Putamen (tissue), 1 donor: ENCODE data around the gene DHX35.

Experiments used
- DNase-seq: peaks from one replicate; pipeline ENCODE4 v3.0.0-alpha.2; 2016; ENCODE audit warnings: low spot score

Gene DHX35, protein sequence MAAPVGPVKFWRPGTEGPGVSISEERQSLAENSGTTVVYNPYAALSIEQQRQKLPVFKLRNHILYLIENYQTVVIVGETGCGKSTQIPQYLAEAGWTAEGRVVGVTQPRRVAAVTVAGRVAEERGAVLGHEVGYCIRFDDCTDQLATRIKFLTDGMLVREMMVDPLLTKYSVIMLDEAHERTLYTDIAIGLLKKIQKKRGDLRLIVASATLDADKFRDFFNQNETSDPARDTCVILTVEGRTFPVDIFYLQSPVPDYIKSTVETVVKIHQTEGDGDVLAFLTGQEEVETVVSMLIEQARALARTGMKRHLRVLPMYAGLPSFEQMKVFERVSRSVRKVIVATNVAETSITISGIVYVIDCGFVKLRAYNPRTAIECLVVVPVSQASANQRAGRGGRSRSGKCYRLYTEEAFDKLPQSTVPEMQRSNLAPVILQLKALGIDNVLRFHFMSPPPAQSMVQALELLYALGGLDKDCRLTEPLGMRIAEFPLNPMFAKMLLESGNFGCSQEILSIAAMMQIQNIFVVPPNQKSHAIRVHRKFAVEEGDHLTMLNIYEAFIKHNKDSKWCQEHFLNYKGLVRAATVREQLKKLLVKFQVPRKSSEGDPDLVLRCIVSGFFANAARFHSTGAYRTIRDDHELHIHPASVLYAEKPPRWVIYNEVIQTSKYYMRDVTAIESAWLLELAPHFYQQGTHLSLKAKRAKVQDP

DNA sequence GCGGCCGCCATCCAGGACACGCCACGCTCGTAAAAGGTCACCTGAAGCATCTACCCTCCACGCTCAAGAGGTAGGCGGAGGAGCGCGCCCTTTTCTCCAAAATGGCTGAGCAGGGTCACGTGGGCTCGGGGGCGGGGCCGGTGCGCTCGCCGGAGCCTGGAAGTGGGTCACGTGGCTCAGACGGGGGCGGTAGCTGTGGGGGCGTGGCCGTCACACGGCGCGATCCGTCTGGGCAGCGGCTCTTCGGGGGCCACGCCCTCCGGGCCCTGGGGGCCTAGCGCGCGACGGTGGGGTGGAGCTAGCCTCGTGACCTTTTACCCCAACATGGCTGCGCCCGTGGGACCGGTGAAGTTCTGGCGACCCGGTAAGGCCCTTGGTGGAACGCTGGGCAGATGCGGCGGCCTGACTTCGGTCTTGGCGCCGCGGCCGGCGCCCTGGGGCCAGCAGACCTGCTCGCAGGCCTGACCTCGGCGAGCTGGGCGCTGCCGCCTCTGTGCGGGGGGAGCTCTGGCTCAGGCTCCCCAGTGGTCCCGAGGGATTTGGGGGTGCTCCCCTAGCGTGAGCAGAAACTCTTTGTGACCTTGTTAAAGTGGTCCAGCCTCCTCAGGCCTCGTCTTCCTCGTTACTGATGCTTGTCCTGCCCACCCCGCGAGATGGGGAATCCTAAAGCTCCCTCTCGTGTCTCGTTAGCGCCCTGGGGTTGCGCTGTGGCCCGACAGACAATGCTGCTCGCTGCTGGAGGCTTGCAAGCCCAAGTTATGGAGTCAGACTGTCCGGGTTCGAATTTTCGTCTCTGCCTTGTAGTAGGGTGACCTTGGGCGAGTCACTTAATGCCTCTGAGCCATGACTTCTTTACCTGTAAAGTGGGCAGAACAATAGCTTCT is at the start of gene DHX35:
TSS of gene DHX35 (plus strand) at position 301 of the 884 bp plus-strand sequence. CDS start at position 325, 24 bp downstream.
- DNase-seq: peak; percentile 98

DNA sequence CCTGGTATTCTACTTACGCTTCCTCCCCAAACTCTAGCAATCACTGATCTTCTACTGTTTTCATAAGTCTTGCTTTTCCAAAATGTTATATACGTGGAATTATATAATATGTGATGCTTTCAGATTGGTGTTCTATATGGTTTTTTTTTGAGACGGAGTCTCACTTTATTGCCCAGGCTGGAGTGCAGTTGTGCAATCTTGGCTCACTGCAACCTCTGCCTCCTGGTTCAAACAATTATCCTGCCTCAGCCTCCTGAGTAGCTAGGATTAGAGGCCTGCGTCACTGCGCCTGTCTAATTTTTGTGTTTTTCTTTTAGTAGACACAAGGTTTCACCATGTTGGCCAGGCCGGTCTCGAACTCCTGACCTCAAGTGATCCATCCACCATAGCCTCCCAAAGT is 46.8 kb upstream of the DHX35 start:
- no peak for DNase-seq

DNA sequence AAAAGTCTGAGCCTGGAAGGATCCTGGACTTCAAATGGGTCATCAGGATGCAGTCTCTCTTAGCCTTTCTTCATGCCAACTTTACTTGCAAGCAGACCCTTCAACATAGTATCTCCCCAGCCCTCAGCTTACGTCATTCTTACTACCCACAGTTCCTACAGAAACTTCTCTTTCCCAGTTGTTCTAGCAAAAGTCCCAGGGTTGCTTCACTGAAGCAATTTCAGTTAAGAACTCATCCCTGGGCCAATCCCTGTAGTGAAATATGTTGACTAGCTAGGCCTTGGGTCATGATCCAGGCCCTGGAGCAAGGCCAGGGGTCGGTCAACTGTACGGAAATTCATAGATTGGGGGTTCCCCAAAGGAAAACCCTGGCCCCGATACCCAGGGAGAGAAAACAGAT is 44.5 kb upstream of the DHX35 start:
- DNase-seq: no peak

DNA sequence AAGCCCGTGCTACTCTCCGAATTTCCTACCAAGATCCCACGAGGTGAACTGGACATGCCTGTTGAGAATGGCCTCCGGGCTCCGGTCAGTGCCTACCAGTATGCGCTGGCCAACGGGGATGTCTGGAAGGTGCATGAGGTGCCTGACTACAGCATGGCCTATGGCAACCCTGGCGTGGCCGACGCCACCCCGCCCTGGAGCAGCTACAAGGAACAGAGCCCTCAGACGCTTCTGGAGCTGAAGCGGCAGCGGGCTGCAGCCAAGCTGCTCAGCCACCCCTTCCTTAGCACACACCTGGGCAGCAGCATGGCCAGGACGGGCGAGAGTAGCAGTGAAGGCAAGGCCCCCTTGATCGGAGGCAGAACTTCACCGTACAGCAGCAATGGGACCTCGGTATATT is 44.0 kb upstream of the DHX35 start:
- no peak for DNase-seq

DNA sequence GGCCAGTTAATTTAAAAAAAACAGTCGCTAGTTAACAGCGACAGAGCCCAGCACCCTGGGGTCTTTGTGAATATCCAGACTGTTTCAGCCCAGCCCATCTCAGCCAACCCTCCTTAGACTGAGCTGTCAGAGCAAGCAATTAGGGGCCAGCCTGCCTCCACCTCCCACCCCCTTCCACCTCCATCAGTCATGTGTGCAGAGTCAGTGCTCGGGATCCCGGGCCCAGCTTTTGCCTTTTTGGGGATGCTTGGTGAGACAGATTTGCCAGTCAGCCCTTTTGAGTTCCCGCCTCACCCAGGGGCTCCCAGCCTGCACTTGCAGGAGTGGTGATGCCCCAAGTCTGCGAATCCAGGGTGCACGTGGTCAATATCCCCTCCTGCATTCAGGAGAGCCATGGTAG is 42.5 kb upstream of the DHX35 start:
- DNase-seq: peak; percentile 35

DNA sequence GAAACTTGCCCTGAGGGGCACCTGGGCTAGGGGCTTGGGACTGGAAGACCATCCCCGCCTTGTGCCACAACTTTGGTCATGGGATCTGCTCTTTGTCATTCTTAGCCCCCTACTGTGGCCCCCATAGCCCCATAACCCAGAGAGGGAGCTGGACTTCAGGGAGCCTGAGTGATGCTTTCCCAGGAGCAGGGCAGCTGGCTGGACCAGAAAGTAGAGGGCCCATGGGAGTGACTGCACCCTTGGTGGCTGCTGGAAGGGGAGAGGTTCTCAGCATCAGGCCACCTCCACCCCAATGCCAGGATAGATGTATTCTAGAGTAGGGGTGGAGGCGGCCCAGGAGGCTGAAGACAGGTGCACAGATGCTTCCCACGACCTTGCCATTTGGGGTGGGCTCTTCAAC is 41.7 kb upstream of the DHX35 start:
- no peak for DNase-seq

DNA sequence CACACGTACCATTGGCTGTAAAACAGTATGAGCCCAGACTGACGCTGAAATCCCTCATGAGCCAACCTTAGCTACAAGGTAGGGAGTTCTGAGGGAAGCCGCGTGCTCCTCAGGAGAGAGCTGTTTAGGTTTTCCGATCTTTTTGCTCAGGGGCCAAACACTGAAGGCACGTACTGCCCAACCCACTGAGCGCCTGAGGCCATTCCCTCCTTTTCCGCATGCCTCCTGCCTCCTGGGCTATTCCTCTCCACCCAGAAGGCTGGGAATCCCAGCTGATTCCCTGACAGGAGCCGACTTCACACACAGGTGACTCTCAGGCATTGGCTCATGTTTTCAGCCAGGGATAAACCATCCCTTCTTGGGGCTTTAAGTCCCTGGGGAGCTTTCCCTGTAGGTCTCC is 41.3 kb upstream of the DHX35 start:
- DNase-seq: no peak

DNA sequence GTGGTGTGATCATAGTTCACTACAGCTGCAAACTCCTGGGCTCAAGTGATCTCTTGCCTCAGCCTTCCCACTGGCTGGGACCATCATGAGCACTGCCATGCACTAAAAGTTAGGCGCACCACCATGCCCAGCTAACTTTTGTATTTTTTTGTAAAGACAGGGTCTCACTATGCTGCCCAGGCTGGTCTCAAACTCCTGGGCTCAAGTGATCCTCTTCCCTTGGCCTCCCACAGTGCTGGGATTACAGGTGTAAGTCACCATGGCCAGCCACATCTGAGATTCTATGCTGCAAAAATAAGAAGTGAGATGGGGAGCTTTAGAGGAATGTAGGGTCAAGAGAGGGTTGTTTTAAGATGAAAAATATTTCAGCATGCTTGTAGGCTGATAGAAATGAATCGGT is 37.4 kb upstream of the DHX35 start:
- no peak for DNase-seq

DNA sequence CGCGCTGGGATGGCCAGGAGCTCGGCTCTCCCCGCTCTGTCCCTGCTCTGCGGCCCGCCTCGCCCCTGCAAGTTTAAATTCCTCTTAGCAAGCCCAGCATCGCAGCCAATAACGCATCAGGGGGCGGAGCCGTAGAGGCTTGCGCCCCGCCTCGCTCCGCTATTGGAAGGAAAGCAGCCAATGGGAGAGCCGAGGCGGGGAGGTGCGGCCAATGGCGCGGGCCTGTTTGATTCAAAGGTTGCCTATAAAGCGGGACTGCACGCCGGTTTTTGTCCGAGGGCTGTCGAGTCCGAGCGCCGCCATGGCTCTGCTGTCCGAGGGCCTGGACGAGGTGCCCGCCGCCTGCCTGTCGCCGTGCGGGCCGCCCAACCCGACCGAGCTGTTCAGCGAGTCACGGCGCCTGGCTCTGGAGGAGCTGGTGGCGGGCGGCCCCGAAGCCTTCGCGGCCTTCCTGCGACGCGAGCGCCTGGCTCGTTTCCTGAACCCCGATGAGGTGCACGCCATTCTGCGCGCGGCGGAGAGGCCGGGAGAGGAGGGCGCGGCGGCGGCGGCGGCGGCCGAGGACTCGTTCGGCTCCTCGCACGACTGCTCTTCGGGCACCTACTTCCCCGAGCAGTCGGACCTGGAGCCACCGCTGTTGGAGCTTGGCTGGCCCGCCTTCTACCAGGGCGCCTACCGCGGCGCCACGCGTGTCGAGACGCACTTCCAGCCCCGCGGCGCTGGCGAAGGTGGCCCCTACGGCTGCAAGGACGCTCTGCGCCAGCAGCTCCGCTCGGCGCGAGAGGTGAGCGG is 35.8 kb upstream of the DHX35 start, which contains the start of gene FAM83D:
TSS of gene FAM83D (plus strand) at position 276 of the 792 bp plus-strand sequence. CDS start at position 302, 26 bp downstream.
- DNase-seq: peak; percentile 96

DNA sequence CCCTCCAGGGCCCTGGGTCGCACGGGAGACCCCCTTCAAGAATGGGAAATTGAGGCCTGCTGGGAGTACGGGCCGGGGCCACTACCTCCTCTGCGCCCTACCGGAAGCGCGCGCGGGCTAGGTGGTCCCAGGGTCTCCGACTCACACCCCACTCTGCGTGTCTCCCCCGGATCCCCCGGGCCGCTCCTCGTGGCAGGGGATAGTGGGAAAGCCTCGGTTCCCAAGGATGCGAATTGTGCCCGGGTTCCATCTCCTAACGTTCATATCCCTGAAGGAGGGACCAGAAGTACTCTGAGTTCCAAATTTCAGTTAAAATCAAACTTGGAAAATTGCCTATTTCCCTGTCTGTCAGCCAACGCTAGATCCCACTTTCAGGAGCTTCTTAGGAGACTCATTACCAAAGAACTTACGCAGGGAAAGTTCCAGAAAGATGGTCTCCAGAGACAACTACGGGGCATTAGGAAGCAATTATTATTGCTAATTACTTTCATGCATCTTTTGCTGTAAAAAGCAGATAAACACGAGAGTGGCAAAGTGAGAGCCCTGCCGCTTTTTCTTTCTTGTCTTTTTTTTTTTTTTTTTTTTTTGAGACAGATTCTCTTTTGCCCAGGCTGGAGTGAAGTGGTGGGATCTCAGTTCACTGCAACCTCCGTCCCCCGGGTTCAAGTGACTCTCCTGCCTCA is 35.1 kb upstream of the DHX35 start:
- DNase-seq: no peak

DNA sequence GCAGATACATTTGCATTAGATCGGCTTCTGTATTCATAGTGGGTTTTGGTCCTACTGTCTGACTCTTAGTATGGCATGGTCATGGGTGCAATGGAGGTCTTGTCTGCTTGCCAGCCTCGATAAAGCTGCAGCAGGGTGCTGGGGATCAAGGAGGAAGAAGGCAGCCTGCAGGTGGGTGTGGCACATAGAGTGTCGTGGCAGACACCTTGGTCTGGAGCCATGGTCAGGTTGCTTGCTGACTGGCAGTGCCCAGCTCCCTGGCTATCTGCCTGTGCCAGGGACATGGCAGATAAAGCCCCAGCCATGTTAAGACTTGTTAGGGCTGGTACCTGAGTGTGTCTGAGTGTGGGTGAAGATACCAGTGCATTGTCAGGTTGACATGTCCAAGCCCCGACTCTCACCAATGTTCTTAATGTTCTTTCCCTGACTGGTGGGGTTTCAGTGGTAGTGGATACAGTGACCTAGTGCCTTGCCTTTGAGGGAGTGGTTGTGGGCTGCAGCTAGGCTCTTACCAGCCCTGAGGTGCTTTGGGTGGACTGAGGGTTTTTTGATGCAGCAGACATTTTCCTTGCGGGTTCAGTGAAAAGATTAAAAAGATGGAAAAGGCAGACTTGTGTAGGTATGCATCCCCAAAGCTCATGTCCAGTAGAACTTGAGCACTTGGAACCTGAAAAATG is 34.1 kb upstream of the DHX35 start:
- DNase-seq: no peak

DNA sequence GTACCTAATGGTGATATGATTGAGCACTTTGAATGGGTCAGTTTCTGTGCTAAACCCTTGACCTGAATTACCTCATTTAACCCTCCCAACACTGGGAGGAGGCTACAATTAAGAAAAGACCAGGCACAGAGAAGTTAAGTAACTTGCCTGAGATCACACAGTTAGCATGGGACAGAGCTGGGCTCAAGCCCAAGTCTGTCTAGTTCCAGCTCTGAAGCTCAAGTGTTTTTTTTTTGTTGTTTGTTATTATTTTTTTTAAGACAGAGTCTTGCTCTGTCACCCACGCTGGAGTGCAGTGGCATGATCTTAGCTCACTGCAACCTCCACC is 31.9 kb upstream of the DHX35 start:
- no peak for DNase-seq

DNA sequence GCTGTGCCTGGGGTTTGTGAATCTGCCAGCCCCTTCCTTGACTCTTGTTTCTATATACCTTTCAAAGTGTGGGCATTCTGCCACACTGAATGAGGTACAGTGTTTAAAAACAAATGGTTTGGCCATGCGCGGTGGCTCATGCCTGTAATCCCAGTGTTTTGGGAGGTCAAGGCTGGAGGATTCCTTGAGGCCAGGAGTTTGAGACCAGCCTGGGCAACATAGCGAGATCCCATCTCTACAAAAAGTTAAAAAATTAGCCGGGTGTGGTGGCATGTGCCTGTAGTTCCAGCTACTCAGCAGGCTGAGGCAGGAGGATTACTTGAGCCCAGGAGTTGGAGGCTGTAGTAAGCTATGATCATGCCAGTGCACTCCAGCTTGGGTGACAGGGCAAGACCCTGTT is 30.2 kb upstream of the DHX35 start:
- no peak for DNase-seq

DNA sequence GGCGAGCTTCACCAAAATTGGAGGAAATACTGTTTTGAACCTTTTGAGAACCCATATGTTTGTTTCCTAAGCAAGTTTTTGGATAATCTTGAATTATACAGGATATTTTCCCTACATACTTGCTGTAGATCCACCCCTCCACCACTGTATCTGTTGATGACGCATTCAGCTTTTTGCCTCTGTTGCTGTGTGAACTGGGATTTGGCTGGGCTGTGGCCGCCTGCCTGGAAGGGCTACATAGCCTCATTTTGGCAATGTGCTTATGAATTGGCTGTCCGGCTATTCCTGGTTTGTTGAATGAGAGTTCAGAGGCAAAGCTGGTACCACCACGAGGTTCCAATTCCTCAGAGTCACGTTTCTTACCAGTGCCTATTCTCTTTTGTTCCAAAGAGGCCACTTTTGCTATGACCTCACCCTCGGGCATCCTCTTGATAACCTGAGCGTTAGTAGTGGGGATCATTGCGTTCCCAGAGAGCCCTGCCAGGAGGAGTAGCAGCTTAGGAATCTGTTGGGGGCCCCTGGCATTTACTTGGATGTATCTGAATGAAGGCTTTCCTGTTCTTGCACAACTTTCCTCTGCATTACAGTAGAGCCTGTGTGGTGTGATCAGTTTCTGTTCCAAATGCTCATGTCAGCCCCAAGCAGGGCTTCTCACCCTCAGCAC is 29.6 kb upstream of the DHX35 start:
- no peak for DNase-seq

DNA sequence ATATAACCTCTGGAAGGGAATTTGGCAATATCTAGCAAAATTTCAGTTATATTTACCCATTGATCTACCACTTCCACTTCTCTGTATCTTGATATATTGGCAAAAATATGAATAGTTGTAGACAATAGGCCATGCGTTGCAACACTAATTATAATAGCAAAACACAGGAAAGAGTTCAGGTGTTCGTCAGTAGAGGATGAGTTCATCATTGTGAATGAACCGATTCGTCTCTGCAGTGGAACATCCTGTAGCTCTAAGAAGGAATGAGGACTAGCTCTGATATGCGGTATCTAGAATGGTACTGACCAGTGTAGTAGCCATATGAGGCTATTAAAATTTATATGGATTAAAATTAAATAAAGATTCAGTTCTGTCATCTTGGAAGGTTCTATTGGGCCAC is 27.6 kb upstream of the DHX35 start:
- no peak for DNase-seq

DNA sequence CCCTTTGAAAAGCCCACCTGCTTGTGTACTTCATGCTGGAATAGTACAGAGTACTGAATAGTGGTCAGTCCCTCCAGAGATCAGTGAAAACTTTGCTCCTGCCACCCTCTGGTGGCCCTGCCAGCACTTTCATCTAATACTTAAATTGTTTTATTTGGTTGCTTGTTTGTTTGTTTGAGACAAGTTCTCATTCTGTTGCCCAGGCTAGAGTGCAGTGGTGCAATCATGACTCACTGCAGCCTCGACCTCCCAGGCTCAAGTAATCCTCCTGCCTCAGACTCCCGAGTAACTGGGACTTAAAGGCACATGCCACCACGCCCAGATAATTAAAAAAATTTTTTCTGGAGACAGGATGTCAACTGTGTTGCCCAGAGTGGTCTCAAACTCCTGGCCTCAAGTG is 26.9 kb upstream of the DHX35 start:
- DNase-seq: no peak

DNA sequence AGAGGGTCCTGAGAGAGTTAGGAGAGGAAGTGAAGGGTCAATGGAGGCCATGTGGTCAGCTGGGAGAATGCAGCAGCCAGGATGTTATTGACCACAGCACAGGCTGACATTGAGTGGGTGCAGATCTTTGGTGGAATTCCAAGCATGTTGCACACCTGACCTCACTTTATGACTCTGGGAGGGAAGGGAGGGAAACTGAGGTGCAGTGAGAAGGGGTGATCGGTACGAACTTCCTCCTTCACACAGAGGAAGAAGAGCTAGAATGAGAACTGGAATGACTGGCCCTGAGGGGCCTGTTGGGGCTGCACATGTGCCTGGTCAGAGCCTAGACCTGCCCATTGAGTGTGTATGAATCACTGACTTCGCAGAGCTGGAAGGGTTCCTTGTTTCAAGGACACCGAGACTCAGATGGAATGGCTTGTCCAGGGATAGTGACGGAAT is 26.2 kb upstream of the DHX35 start:
- DNase-seq: no peak

DNA sequence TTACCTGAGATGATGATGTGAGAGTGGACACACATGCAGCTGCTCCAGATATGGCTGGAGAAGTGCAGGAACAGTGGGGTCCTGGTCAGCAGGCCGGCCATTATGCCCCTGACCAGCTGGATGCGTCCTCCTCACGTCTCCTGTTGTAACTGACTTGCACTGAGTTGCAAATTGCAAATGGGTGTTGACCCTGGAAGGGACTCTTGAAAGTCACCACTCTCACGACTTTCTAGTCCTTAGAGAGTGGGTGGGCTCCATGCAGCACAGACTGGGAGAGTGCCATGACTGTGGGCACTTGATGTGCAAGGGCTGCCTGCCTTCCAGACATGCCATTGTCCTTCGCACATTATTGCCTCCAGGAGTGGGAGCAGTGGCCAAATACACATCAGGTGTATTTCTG is 25.1 kb upstream of the DHX35 start:
- no peak for DNase-seq

DNA sequence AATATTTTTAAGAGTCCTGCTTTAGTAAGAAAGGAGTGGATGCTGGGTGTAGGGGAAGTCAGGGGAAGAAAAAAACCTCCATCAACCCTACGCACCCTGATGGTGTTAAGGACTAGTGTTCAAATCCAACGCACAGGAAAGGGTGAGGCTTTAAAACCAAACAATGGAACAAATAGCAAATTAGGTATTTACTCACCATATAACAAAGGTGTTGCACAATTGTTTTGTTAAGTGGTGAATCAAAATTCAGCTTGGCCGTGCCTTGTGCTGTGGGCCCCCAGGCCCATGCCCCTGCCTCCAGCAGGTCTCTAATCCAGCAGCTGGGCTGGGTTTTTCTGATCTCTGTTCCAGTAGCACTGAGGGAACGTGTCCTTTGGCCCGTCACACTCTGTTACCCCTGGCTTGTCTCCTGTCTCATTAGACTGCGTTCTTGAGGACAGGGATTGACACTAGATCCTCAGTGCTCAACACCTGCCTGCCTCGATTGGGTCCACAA is 24.1 kb upstream of the DHX35 start:
- no peak for DNase-seq

DNA sequence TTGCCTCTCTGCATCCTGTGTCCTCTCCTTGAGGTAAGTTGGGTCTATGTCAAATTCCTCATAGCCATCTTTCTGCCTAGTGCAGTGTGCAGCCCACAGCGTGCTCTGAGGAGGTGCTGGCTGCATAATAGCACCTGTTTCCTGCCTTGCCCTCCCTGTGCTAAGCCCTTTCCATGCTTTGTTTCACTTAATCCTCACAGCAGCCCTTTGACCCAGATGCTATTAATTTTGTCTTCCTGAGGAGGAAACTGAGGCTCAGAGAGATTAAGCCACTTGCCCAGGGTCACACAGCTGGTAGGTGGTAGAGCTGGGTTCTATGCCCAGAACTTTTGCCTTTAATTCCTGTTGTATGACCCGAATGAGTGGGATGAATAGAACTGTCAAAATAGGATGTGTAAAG is 22.5 kb upstream of the DHX35 start:
- no peak for DNase-seq
